H9 (cell line): Measurements from ENCODE around the gene FAM83E. TPM values are rescaled to one million over a fixed set of nuclear protein-coding genes. Genes with fewer than 3 reads are reported as not detected.

Experiments used
- DNase-seq: peaks from one replicate; pipeline ENCODE4 v3.0.0-alpha.2; 2017
- H2AFZ ChIP-seq: one replicate; pipeline ENCODE4 v1.6.1; 2013; ENCODE audit warnings: mild to moderate bottlenecking, low read length, control low read depth, moderate library complexity
- H2AK5ac ChIP-seq: 2 replicates; pipeline ENCODE4 v1.6.1; 2013; ENCODE audit warnings: low read length, control low read depth, mixed read lengths; ENCODE audit not compliant: insufficient read length
- H2BK120ac ChIP-seq: one replicate; pipeline ENCODE4 v1.6.1; 2013; ENCODE audit warnings: low read depth, mild to moderate bottlenecking, low read length, control low read depth, inconsistent platforms; ENCODE audit not compliant: poor library complexity, severe bottlenecking
- H2BK12ac ChIP-seq: 2 replicates; pipeline ENCODE4 v1.6.1; 2013; ENCODE audit warnings: low read length, control low read depth, mixed read lengths, low read depth; ENCODE audit not compliant: insufficient read length
- H2BK15ac ChIP-seq: 2 replicates; pipeline ENCODE4 v1.6.1; 2013; ENCODE audit warnings: low read depth, low read length, control low read depth
- H2BK20ac ChIP-seq: one replicate; pipeline ENCODE4 v1.6.1; 2013; ENCODE audit warnings: low read depth, mild to moderate bottlenecking, low read length, control low read depth, inconsistent platforms; ENCODE audit not compliant: poor library complexity, severe bottlenecking
- H2BK5ac ChIP-seq: 2 replicates; pipeline ENCODE4 v1.6.1; 2013; ENCODE audit warnings: low read length, control low read depth, mixed read lengths; ENCODE audit not compliant: insufficient read length
- H3K14ac ChIP-seq: 2 replicates; pipeline ENCODE4 v1.6.1; 2013; ENCODE audit warnings: low read length, control low read depth; ENCODE audit not compliant: insufficient read depth
- H3K18ac ChIP-seq: 2 replicates; pipeline ENCODE4 v1.6.1; 2013; ENCODE audit warnings: low read depth, mild to moderate bottlenecking, mixed read lengths, low read length, control low read depth; ENCODE audit not compliant: insufficient read length
- H3K23ac ChIP-seq: 2 replicates; pipeline ENCODE4 v1.6.1; 2013; ENCODE audit warnings: low read length, control low read depth, mixed read lengths, low read depth; ENCODE audit not compliant: insufficient read length
- H3K23me2 ChIP-seq: 2 replicates; pipeline ENCODE4 v1.6.1; 2013; ENCODE audit warnings: low read depth, mild to moderate bottlenecking, mixed read lengths, low read length, control low read depth; ENCODE audit not compliant: insufficient read length, poor library complexity, severe bottlenecking
- H3K27ac ChIP-seq: 2 replicates; pipeline ENCODE4 v1.5.1; 2013; ENCODE audit warnings: low read length, control low read depth, mixed read lengths, low read depth; ENCODE audit not compliant: insufficient read length
- H3K27me3 ChIP-seq: 2 replicates; pipeline ENCODE4 v1.6.1; 2013; ENCODE audit warnings: low read length, control low read depth, inconsistent platforms; ENCODE audit not compliant: insufficient read depth
- H3K4ac ChIP-seq: 2 replicates; pipeline ENCODE4 v1.6.1; 2013; ENCODE audit warnings: low read depth, mild to moderate bottlenecking, control low read depth, inconsistent platforms, low read length, moderate library complexity
- H3K4me1 ChIP-seq: 2 replicates; pipeline ENCODE4 v1.6.1; 2013; ENCODE audit warnings: low read length, control low read depth, inconsistent platforms; ENCODE audit not compliant: insufficient read depth
- H3K4me2 ChIP-seq: 2 replicates; pipeline ENCODE4 v1.6.1; 2013; ENCODE audit warnings: low read length, control low read depth, mixed read lengths; ENCODE audit not compliant: insufficient read length, insufficient read depth
- H3K56ac ChIP-seq: 2 replicates; pipeline ENCODE4 v1.6.1; 2013; ENCODE audit warnings: low read depth, mild to moderate bottlenecking, mixed read lengths, low read length, control low read depth; ENCODE audit not compliant: insufficient read length
- H3K79me1 ChIP-seq: 2 replicates; pipeline ENCODE4 v1.6.1; 2013; ENCODE audit warnings: low read depth, mild to moderate bottlenecking, moderate library complexity, low read length, control low read depth, inconsistent platforms; ENCODE audit not compliant: insufficient read depth, poor library complexity, severe bottlenecking
- H3K79me2 ChIP-seq: 2 replicates; pipeline ENCODE4 v1.6.1; 2013; ENCODE audit warnings: low read length, control low read depth, inconsistent platforms; ENCODE audit not compliant: insufficient read depth
- H3K9ac ChIP-seq: 2 replicates; pipeline ENCODE4 v1.6.1; 2013; ENCODE audit warnings: low read length, control low read depth, mixed read lengths; ENCODE audit not compliant: insufficient read length; ENCODE audit errors: extremely low read depth
- H3K9me3 ChIP-seq: one replicate; pipeline ENCODE4 v1.6.1; 2013; ENCODE audit warnings: low read depth, low read length, inconsistent platforms; ENCODE audit not compliant: control insufficient read depth
- H3T11ph ChIP-seq: one replicate; pipeline ENCODE4 v1.6.1; 2013; ENCODE audit warnings: mild to moderate bottlenecking, low read length, control low read depth, inconsistent platforms
- H4K20me1 ChIP-seq: one replicate; pipeline ENCODE4 v1.6.1; 2013; ENCODE audit not compliant: control insufficient read depth, insufficient read length, insufficient read depth
- H4K5ac ChIP-seq: 2 replicates; pipeline ENCODE4 v1.6.1; 2013; ENCODE audit warnings: low read depth, mild to moderate bottlenecking, mixed read lengths, low read length, control low read depth; ENCODE audit not compliant: insufficient read length
- H4K8ac ChIP-seq: replicated peaks from 2 replicates; pipeline ENCODE4 v1.6.1; 2013; ENCODE audit warnings: low read length, control low read depth, mixed read lengths, low read depth; ENCODE audit not compliant: insufficient read length
- H4K91ac ChIP-seq: 2 replicates; pipeline ENCODE4 v1.6.1; 2013; ENCODE audit warnings: low read depth, mild to moderate bottlenecking, moderate library complexity, mixed read lengths, low read length, control low read depth; ENCODE audit not compliant: insufficient read length
- H3K27ac Mint-ChIP-seq, 3 experiments: 2 replicates in 2 of 3; 3 replicates in 1 of 3; pipeline ENCODE4 v1.8.0; 2020 to 2021; ENCODE audit warnings: mixed read lengths in 3 of 3, mild to moderate bottlenecking in 1 of 3, moderate library complexity in 1 of 3
- H3K27me3 Mint-ChIP-seq: 2 replicates; pipeline ENCODE4 v1.8.0; 2021; ENCODE audit warnings: low read depth, mild to moderate bottlenecking, moderate library complexity, mixed read lengths
- H3K36me3 Mint-ChIP-seq, 3 experiments: 2 replicates in 2 of 3; 3 replicates in 1 of 3; pipeline ENCODE4 v1.8.0; 2020 to 2021; ENCODE audit warnings: low read depth in 3 of 3, mixed read lengths in 3 of 3; ENCODE audit not compliant: insufficient read depth in 1 of 3
- H3K4me1 Mint-ChIP-seq, 2 experiments: 2 replicates each; pipeline ENCODE4 v1.8.0; 2020; ENCODE audit warnings: mixed read lengths in 2 of 2
- H3K4me3 Mint-ChIP-seq, 2 experiments: 2 replicates in 1 of 2; 3 replicates in 1 of 2; pipeline ENCODE4 v1.8.0; 2020 to 2021; ENCODE audit warnings: mild to moderate bottlenecking in 2 of 2, mixed read lengths in 2 of 2, moderate library complexity in 1 of 2
- H3K9me3 Mint-ChIP-seq, 2 experiments: 2 replicates in 1 of 2; 3 replicates in 1 of 2; pipeline ENCODE4 v1.8.0; 2020; ENCODE audit warnings: mild to moderate bottlenecking in 2 of 2, mixed read lengths in 2 of 2, moderate library complexity in 1 of 2
- WGBS: extraction: QIAGEN DNeasy Blood & Tissue Kit; methylation state at CpG from one replicate; pipeline ENCODE4 v1.1.7; 2013; ENCODE audit warnings: missing lambda C conversion rate, low lambda C conversion rate, mixed read lengths; ENCODE audit not compliant: insufficient read length; ENCODE audit errors: extremely low coverage; 5-methylcytosine and 5-hydroxymethylcytosine counted together
- total RNA-seq: library from RNA; stranded (reverse); gene quantifications from 2 replicates; pipeline ENCODE4 v1.2.1, GENCODE V29; 2021
- TF ChIP-seq, protein P1 (sequence below): fragments of 200-600 bp; sonication (generic); conservative IDR thresholded peaks from 3 replicates; pipeline ENCODE4 v1.8.0; 2021; ENCODE audit warnings: antibody characterized with exemption, mild to moderate bottlenecking

FAM83E gene
- total RNA-seq, 1 experiment from 2014 or later, result 9.2 TPM

DNA sequence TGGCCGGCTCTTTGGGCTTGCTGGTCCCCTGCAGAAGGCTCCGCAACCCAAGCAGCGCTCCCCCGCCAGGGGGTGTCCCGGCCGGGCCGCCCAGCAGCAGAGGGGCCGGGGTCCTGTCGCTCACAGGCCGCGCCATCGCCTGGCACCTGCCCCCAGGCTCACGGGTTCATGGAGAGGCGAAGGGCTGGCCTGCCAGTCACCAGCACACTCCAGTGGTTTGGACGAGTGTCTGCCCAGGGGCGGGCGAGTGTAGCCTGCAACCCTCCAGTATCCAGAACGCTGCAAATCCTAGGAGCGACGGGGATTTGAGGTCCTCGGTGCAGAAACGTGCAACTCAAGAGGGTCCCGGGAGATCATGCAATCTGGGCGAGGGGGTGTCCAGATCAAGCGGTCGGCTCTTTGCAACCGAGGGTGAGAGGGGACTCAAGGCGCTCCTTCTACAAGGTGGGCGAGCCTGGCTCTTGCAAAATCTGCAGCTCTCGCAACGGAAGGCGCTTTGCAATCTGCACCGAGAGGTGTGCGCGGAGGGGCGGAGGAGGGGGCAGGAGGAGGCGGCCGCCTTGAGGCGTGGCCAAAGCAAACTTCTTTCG, 22.1 kb upstream of the FAM83E start, which contains the start of gene DBP:
Gene DBP (minus strand): TSS at position 521 of the 590 bp plus-strand sequence. CDS start 385 bp downstream, at position 136.
- peak within 1 kb of the TSS; percentile 31 for H2BK12ac ChIP-seq
- H3K18ac ChIP-seq, result peak within 1 kb of the TSS; percentile 90
- H2BK120ac ChIP-seq, result peak within 1 kb of the TSS; percentile 97
- Mint-ChIP-seq H3K9me3 (no peaks in the 10 kb centered on the region), H3K27me3 (peaks cover 4% of the 10 kb centered on the region), H3K4me1 (peaks cover 33 to 51% of the 10 kb centered on the region in 2 experiments), H3K36me3 (peaks cover 14 to 39% (median 32%) of the 10 kb centered on the region in 3 experiments; a peak in 6 of 7 replicates), H3K4me3 (peak within 1 kb of the TSS; percentile 82 to 89), H3K27ac (peak within 1 kb of the TSS; percentile 97 to 99 (median 99))
- H3K27ac ChIP-seq, result peak within 1 kb of the TSS; percentile 43
- H2BK20ac ChIP-seq, result no peak within 1 kb of the TSS
- H3K56ac ChIP-seq, result no peak within 1 kb of the TSS
- peaks cover 7% of the 10 kb centered on the region; the same call in 1 of the 2 replicates for H3K4me1 ChIP-seq
- no peak within 1 kb of the TSS for H2AFZ ChIP-seq
- H4K91ac ChIP-seq, result no peak within 1 kb of the TSS
- H2BK15ac ChIP-seq, result no peak within 1 kb of the TSS
- no peak within 1 kb of the TSS for H2AK5ac ChIP-seq
- no peak within 1 kb of the TSS for H4K8ac ChIP-seq
- no peaks in the 10 kb centered on the region for H4K20me1 ChIP-seq
- H3K23me2 ChIP-seq, result peaks cover 21% of the 10 kb centered on the region
- peak within 1 kb of the TSS; percentile 41 for H3K9ac ChIP-seq
- TF ChIP-seq, protein P1, sequence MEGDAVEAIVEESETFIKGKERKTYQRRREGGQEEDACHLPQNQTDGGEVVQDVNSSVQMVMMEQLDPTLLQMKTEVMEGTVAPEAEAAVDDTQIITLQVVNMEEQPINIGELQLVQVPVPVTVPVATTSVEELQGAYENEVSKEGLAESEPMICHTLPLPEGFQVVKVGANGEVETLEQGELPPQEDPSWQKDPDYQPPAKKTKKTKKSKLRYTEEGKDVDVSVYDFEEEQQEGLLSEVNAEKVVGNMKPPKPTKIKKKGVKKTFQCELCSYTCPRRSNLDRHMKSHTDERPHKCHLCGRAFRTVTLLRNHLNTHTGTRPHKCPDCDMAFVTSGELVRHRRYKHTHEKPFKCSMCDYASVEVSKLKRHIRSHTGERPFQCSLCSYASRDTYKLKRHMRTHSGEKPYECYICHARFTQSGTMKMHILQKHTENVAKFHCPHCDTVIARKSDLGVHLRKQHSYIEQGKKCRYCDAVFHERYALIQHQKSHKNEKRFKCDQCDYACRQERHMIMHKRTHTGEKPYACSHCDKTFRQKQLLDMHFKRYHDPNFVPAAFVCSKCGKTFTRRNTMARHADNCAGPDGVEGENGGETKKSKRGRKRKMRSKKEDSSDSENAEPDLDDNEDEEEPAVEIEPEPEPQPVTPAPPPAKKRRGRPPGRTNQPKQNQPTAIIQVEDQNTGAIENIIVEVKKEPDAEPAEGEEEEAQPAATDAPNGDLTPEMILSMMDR, result peak; percentile 25; the same call in 1 of the 3 replicates
- peak within 1 kb of the TSS; percentile 80 for H3K4me2 ChIP-seq
- H3K14ac ChIP-seq, result peak within 1 kb of the TSS; percentile 49; the same call in 1 of the 2 replicates
- H3T11ph ChIP-seq, result peak within 1 kb of the TSS; percentile 61
- H3K79me1 ChIP-seq, result no peaks in the 10 kb centered on the region
- peak; percentile 73 for DNase-seq
- no peak within 1 kb of the TSS for H2BK5ac ChIP-seq
- no peak within 1 kb of the TSS for H4K5ac ChIP-seq
- no CpG with 5 or more reads among the region's 40 CpGs for WGBS
- no peaks in the 10 kb centered on the region for H3K79me2 ChIP-seq
- no peak within 1 kb of the TSS; the same call in 1 of the 2 replicates for H3K4ac ChIP-seq
- no peak within 1 kb of the TSS for H3K23ac ChIP-seq
- H3K27me3 ChIP-seq, result no peaks in the 10 kb centered on the region; the same call in 1 of the 2 replicates
- H3K9me3 ChIP-seq, result no peaks in the 10 kb centered on the region
